NCI-H146 treated with DMSO at 0.1 percent for 48 hours (cell line): ENCODE data around the gene RPS6KA3.
"Not testable (repeated sequence)": the region's sequence is repeated elsewhere in the genome, so short reads cannot be mapped to it uniquely, and the experiment has no call there.

Experiments
- DNase-seq: peaks from one replicate; lab custom pipeline; 2025; ENCODE audit not compliant: unreplicated experiment; lab: John Stamatoyannopoulos, UW

RPS6KA3 gene

DNA sequence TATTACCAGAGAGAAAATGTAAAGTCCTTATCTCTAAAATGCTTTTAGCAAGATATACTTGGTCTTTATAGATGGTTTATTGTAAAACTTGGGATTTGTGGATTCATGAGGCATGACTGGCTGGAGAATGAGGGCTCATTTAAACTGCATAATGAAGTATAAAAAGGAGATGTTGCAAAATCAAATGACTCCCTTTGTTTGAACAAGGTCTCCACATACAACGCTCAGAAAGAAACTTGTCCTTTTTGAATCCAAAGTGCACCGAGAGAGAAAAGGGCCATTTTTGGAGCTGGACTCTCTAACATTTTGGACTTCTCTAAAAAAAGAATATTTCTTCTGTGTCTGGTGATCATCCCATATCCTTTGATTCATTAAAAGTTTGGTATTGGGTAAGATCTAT is 117.4 kb downstream of the RPS6KA3 start:
- no peak for DNase-seq

DNA sequence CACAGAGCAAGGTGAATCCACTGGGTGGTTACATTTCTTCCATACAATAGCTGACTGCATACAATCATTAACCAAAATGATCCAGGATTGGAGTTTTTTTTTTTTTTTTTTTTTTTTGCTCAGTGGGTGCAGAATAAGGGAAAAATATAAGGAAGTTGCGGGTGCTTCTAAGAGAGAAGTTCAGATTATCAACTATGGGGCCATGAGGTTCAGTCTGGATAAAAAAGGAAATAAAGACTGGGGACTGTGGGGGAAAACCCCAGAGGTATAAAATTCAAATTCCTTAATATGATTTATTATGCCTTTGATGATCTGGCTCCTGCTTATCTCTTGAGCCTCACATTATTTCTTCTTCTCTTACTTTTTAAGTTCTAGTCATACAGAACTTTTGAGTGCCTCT is 119.1 kb downstream of the RPS6KA3 start:
- no peak for DNase-seq

- no peak for DNase-seq
Measured at GRCh38 chrX:20144491-20144890, 122.2 kb downstream of the RPS6KA3 start.

- no peak for DNase-seq
Measured at GRCh38 chrX:20143561-20143960, 123.1 kb downstream of the RPS6KA3 start.

GRCh38 chrX:20143111-20143510 is 123.6 kb downstream of the RPS6KA3 start:
- no peak for DNase-seq

DNA sequence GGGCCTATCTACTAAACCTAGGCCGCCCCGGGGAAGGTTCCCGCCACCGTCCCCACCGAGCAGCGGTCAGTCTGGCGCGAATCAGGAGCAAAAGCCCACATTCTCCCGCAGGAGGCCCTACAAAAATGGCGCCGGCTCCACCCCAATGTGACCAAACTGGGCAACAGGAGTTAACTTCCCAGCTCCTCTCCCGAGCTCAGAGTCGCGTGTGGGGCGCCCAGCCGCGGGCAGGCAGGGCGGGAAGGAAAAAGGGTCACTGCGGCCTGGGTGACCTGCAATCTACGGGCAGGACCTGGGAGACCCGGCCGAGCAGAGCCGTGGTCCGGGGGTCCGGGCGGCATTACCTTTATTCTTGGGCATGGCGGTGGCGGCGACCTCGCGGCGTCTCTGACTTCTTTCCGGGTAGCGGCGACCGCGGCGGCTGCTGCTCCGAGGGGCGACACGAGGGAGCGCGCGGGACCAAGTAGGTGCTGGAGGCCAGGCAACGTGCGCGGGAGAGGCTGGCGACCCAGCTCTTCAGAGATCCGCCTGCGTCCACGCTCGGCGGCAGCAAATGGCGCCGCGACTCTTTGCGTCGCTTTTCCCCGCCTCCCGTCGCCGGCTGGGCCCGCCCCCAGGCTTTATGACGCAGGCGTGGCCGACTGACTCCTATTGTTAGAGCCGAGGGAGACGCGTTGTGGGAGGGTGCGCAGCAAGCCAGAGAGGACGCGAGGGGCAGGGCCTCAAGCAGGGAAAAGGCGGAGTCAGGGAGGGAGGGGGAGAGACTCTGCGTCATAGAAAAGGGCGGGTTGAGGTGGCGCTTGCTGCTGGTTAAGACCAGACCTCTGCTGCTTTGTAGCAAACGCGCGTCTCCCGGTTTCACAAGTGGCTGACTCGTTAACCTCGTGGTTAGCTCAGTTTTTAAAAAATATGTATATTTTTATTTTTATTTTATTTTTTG is 125.2 kb downstream of the RPS6KA3 start, which contains the start of gene EIF1AX:
Gene EIF1AX, minus strand, starts transcription at position 558 of the 940 bp plus-strand sequence. Its CDS starts 198 bp downstream, at position 360.
- peak; percentile 94 for DNase-seq

DNA sequence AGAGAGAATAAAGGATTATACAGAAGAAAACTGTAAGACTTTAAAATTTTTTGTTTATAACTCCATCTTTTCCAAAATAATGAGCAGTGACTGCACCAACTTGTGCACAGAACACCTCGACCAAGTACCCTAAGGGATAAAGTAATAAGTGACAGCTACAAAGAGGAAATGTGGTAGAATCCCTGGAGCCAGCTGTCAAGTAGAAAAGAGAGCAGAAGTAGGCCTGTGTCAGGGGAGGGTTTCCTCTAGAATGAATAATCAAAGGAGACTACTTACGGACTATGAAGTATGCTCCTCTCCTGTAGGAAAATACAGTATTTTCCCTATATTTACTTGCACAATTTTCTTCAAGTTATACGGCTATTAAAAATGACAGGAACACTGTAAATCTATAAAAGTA is 126.3 kb downstream of the RPS6KA3 start:
- DNase-seq: no peak

GRCh38 chrX:20139966-20140365 is 126.7 kb downstream of the RPS6KA3 start:
- DNase-seq: no peak

- DNase-seq: no peak
Measured at GRCh38 chrX:20135944-20136343, 130.8 kb downstream of the RPS6KA3 start.

DNA sequence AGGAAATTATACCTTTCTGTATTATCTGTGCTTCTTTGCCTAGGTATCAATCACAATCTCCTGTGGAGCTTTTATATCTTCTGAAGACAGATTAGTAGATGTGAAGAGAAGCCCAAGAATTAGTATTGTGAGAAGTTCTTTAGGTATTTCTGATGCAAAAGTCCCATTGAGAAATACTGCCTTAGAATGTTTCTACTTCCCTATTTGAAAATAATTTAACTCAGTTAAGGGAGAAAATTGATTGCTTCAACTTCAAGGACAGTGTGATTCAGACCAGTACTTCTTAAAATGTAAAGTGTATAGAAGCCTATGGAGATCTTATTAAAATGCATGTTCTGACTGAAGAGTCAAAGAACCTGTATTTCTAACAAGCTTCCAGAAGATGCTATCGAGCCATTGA is 134.0 kb downstream of the RPS6KA3 start:
- DNase-seq: no peak

GRCh38 chrX:20130357-20130756 is 136.4 kb downstream of the RPS6KA3 start:
- no peak for DNase-seq

- no peak for DNase-seq
Measured at GRCh38 chrX:20129547-20129946, 137.2 kb downstream of the RPS6KA3 start.

DNA sequence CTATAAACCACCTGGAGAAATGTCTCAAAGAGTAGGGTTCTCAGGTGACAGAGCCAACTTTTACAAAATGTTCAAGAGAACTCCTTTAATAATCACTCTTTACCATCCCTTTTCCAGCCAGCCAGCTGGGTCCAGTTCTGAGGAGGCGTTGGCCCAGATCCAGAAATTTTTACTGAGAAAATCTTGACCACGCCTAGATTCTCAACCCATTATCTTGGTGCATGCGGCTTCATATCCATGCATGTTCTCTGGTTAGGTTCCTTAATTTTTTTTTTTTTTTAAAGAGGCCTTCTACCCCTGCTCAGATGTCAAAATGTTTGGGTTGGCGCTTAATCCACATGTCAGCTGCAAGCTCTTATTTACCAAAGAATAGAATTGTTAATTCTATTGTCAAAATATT is 138.0 kb downstream of the RPS6KA3 start:
- no peak for DNase-seq

GRCh38 chrX:20127440-20127839 is 139.3 kb downstream of the RPS6KA3 start:
- not testable (repeated sequence) for DNase-seq

DNA sequence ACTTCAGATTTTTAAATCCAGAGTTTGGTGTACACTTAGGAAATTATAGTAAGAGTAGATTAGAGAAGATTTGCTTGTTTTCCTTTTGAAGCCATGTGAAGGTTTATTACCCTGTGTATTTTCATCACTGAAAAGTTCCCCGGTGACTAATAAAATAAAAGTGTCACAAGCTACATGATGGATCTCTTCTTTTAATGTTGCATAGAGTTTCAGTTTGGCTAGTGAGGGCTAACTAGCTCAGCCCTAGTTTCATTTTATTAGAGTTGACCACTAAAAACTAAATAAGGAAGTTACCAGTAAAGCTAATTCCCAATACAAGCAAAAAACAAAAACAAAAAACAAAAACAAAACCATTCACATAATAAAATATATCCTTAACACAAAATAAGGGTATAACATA is 139.9 kb downstream of the RPS6KA3 start:
- DNase-seq: not testable (repeated sequence)

DNA sequence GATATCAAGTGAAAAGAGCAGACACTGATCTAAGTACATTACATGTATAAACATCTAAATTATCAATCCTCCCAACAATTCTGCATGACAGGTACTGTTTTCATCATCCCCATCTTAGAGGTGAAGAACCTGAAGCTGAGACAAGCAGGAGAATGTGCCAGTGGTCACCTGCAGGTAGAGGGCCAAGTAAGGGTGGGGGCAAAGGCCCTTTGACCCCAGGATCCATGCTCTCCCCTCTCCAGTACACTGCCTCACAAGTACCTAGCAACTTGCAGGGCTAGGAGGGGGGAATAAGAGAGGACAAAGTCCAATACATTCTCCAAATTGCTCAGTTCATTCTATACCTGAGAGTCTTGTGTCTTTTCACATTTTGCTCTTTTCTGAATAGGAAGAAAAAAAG is 141.7 kb downstream of the RPS6KA3 start:
- no peak for DNase-seq

GRCh38 chrX:20118065-20118824 is 148.5 kb downstream of the RPS6KA3 start:
- no peak for DNase-seq

- no peak for DNase-seq
Measured at GRCh38 chrX:20116577-20117240, 150.0 kb downstream of the RPS6KA3 start, which contains the start of gene MAP7D2. Gene MAP7D2 (minus strand): TSS chrX:20116907. CDS start chrX:20116879, 28 bp downstream.

DNA sequence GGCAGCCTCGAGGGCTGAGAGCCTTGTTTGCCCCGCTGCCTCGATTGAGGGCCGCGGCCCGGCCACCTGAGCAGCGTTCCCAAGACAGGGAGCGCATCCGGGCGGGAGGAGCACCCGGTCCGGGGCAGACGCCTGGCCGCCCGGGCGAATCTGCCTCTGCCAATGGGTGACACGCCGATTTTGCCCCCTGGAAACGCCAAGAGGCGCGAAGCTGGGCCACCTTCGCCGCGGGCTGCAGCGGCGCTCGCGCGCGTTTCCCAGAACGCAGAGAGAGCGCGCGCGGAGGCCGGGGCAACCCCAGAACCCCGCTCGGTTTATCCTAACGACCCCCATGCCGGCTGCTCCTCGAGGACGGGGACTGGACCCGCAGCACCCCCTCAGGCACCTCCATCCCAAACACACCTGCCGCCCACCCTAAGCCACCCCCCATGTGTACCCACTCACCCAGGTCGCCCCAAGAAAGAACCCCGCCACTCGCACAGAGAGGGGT is 150.6 kb downstream of the RPS6KA3 start:
- DNase-seq: no peak

DNA sequence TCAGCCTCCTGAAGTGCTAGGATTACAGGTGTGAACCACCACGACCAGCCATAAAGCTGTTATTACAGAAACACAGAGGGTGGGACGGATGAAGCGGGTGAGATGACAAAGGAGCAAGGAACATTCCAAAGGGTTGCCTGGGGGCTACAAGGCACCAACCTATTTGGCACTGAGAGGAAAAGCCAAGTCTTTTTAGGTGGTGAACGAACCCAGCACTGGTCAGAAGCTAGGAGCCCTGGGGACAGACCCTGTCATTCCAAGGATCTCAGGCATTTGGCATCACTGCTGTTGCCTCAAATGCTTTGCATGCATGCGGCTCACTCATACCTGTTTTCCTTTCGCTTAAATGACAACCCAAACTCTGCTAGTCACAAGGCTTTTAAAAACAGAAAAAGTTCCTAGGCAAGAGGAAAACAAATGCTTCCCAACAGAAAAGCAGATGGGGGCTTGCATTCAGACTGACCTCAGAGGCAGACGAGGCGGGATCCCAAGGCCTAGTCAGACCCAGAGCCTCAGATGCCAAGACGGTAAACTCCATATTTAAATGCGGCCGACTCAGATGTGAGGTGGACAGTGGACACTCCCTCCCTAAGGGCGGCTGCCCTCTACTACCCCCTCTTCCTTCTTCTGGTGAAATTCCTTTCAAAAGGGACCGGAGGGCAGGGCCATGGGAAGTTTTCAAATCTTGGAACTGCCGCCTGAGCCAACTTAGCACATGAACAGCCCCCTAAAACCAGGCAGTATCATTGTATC is 154.5 kb downstream of the RPS6KA3 start:
- no peak for DNase-seq
